HepG2 (cell line): Measurements from ENCODE around the gene TBC1D10B. TPM values are rescaled to one million over a fixed set of nuclear protein-coding genes. Genes with fewer than 3 reads are reported as not detected.
A peak's percentile ranks its signal among the peaks of the same experiment; 100 is the strongest.

Experiments used
- ASH2L ChIP-seq: fragments of 300-600, 200-600 bp; sonication (generic); IDR thresholded peaks from 2 replicates; pipeline ENCODE4 v1.7.0; 2017; ENCODE audit warnings: low read depth, mild to moderate bottlenecking, moderate library complexity, mixed read lengths, low read length; ENCODE audit not compliant: insufficient read length
- GLI4 ChIP-seq: sonication (generic); formaldehyde crosslinking; IDR thresholded peaks from 2 replicates; pipeline ENCODE4 v1.5.1; 2020; ENCODE audit warnings: missing genetic modification reagents, mild to moderate bottlenecking, moderate library complexity, borderline replicate concordance
- IKZF1 ChIP-seq: fragments of 450-650 bp; IDR thresholded peaks from 2 replicates; pipeline ENCODE4 v1.7.1; 2016
- KDM4B ChIP-seq: sonication (generic); formaldehyde crosslinking; IDR thresholded peaks from 2 replicates; pipeline ENCODE4 v1.4.0; 2020; ENCODE audit warnings: missing genetic modification reagents
- MIXL1 ChIP-seq: IDR thresholded peaks from 2 replicates; pipeline ENCODE4 v1.6.1; 2016
- NFATC3 ChIP-seq: sonication (generic); formaldehyde crosslinking; IDR thresholded peaks from 2 replicates; pipeline ENCODE4 v1.5.1; 2020; ENCODE audit warnings: mild to moderate bottlenecking, missing genetic modification reagents
- REXO4 ChIP-seq: sonication (generic); formaldehyde crosslinking; IDR thresholded peaks from 2 replicates; pipeline ENCODE4 v1.8.0; 2022; ENCODE audit warnings: missing genetic modification reagents, mild to moderate bottlenecking, borderline replicate concordance
- SETDB1 ChIP-seq: sonication (generic); formaldehyde crosslinking; IDR thresholded peaks from 2 replicates; pipeline ENCODE4 v1.5.1; 2020; ENCODE audit warnings: missing genetic modification reagents, mild to moderate bottlenecking, borderline replicate concordance
- STAT5B ChIP-seq: sonication (generic); formaldehyde crosslinking; IDR thresholded peaks from 2 replicates; pipeline ENCODE4 v1.4.0; 2020; ENCODE audit warnings: missing genetic modification reagents
- TFDP1 ChIP-seq: IDR thresholded peaks from 2 replicates; pipeline ENCODE4 v1.6.1; 2016; ENCODE audit warnings: missing compliant biosample characterization, missing genetic modification reagents, borderline replicate concordance
- THRA ChIP-seq: sonication (generic); formaldehyde crosslinking; IDR thresholded peaks from 2 replicates; pipeline ENCODE4 v1.4.0; 2020; ENCODE audit warnings: missing genetic modification reagents, borderline replicate concordance
- ZEB1 ChIP-seq: IDR thresholded peaks from 2 replicates; pipeline ENCODE4 v1.6.1; 2012; ENCODE audit warnings: mild to moderate bottlenecking, low read depth, inconsistent platforms; ENCODE audit not compliant: insufficient replicate concordance
- ZMYM2 ChIP-seq: sonication (generic); formaldehyde crosslinking; IDR thresholded peaks from 2 replicates; pipeline ENCODE4 v1.8.0; 2022; ENCODE audit warnings: mild to moderate bottlenecking, missing genetic modification reagents
- ZNF225 ChIP-seq: sonication (generic); formaldehyde crosslinking; IDR thresholded peaks from 2 replicates; pipeline ENCODE4 v1.4.0; 2020; ENCODE audit warnings: mild to moderate bottlenecking, missing genetic modification reagents
- ZNF556 ChIP-seq: sonication (generic); formaldehyde crosslinking; IDR thresholded peaks from 2 replicates; pipeline ENCODE4 v1.4.0; 2020; ENCODE audit warnings: mild to moderate bottlenecking, missing genetic modification reagents, borderline replicate concordance
- ZNF563 ChIP-seq: sonication (generic); formaldehyde crosslinking; IDR thresholded peaks from 2 replicates; pipeline ENCODE4 v1.8.0; 2022; ENCODE audit warnings: mild to moderate bottlenecking, moderate library complexity, missing genetic modification reagents
- ZNF576 ChIP-seq: sonication (generic); formaldehyde crosslinking; IDR thresholded peaks from 2 replicates; pipeline ENCODE4 v1.4.0; 2020; ENCODE audit warnings: mild to moderate bottlenecking, missing genetic modification reagents
- ZNF713 ChIP-seq: sonication (generic); formaldehyde crosslinking; IDR thresholded peaks from 2 replicates; pipeline ENCODE4 v1.4.0; 2020; ENCODE audit warnings: mild to moderate bottlenecking, missing genetic modification reagents
- ZNF883 ChIP-seq: sonication (generic); formaldehyde crosslinking; IDR thresholded peaks from 2 replicates; pipeline ENCODE4 v1.5.1; 2020; ENCODE audit warnings: mild to moderate bottlenecking, missing genetic modification reagents; ENCODE audit errors: not compliant biosample characterization
- ZSCAN20 ChIP-seq: sonication (generic); formaldehyde crosslinking; IDR thresholded peaks from 2 replicates; pipeline ENCODE4 v1.4.0; 2020; ENCODE audit warnings: missing genetic modification reagents, mild to moderate bottlenecking, borderline replicate concordance
- ZXDC ChIP-seq: sonication (generic); formaldehyde crosslinking; IDR thresholded peaks from 2 replicates; pipeline ENCODE4 v1.5.0; 2020; ENCODE audit warnings: mild to moderate bottlenecking, missing genetic modification reagents
- polyA plus RNA-seq, 8 experiments: library from polyadenylated mRNA; depleted of rRNA in 3 of 8; stranded (reverse) in 7 of 8; unstranded in 1 of 8; fragments of >200 nt; fragmentation: Illumina TruSeq in 4 of 8; extraction: Trizol in 4 of 8; gene quantifications; 2 replicates each; pipeline versions ENCODE4 v1.2.1 to v1.2.3, GENCODE V29; 2011 to 2016; ENCODE audit warnings: low read depth in 4 of 8, missing spikeins in 1 of 8, mixed read lengths in 1 of 8; ENCODE audit not compliant: insufficient read depth in 1 of 8
- total RNA-seq, 5 experiments: library from RNA; depleted of rRNA; stranded (reverse); fragments of >200 nt; fragmentation: Illumina TruSeq; extraction: Trizol; gene quantifications; 2 replicates each; pipeline ENCODE4 v1.2.3, GENCODE V29; 2016; ENCODE audit warnings: low read depth in 1 of 5

TBC1D10B gene
- total and polyA plus RNA-seq, 2 of the 13 experiments (the other 11 are each of a cell fraction or from before 2014, with no cell fraction given) = 15.7 to 24.8 TPM

GRCh38 chr16:30395155-30395991, 25.1 kb upstream of the TBC1D10B start, which contains the start of gene ZNF48 (continued):
- TF ChIP-seq ZNF883 (CRISPR knock-in tag) (peak; percentile 43), ZNF225 (CRISPR knock-in tag) (peak; percentile 46), ZNF576 (0 out of 2 replicates have a peak, but pooled peaks have one; percentile 1), KDM4B (CRISPR knock-in tag) (peak; percentile 17; the same call in 1 of the 2 replicates), ASH2L (peak; percentile 96), ZMYM2 (CRISPR knock-in tag) (no peak; the same call in 1 of the 2 replicates), REXO4 (CRISPR knock-in tag) (no peak; the same call in 1 of the 2 replicates), IKZF1 (no peak), MIXL1 (CRISPR knock-in tag) (peak; percentile 41; the same call in 1 of the 2 replicates), ZNF713 (CRISPR knock-in tag) (no peak), SETDB1 (CRISPR knock-in tag) (no peak), TFDP1 (peak; percentile 44; the same call in 1 of the 2 replicates), ZNF556 (peak; percentile 67; the same call in 1 of the 2 replicates), ZXDC (CRISPR knock-in tag) (0 out of 2 replicates have a peak, but pooled peaks have one; percentile 2), NFATC3 (no peak), ZSCAN20 (CRISPR knock-in tag) (0 out of 2 replicates have a peak, but pooled peaks have one; percentile 63), GLI4 (CRISPR knock-in tag) (no peak), ZEB1 (peak; percentile 84), STAT5B (CRISPR knock-in tag) (0 out of 2 replicates have a peak, but pooled peaks have one; percentile 32), THRA (CRISPR knock-in tag) (0 out of 2 replicates have a peak, but pooled peaks have one; percentile 66), ZNF563 (CRISPR knock-in tag) (peak; percentile 65)
